Measurements from ENCODE around the gene MORN1.

Gene MORN1

DNA sequence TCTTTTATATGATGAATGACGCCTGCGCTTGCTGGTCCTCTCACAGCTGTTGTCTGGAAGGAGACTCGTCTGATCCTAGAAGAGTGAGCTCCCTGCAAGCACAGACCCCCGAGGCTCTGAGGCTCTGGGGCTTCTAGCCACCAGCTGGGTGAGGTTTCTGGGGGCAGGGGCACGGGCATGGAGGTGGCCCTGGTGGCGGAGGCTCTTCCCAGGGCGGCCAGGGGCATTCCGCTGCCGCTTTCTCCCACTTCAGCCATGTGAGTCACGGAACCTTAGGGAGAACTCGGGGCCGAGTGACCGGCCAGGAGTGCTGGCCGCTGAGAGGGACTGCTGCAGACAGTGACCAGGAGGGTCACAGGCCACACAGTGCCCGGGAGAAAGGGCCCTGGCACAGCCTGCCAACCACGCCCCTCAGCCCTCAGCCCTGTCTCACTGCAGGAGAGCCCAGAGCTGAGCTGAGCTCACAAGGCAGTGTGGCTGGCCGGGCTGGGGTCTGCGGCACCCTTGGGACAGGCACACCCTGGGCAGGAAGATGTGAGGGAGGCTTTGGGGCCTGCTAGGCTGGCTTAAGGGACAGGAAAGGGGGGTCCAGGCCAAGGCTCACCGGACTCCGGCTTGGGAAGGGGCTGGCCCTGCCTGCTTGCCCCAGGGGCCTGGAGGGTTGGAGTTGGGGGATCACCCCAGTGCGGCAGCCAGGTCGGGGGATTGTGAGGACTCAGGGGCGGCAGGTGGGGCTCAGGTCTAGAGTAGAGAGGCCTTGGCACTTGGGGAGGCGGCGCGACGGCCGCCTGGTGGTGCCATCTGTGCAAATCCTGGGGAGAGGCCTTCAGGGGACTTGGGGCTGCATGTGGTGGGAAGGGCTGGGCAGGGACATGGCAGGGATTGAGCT is 35.7 kb downstream of the MORN1 start:
- H3K4me3 ChIP-seq (replicated peaks; ENCODE audit: low read depth, low read length): no peak overlapping the region
- no peak for DNase-seq (ENCODE audit: low read depth)
- TF ChIP-seq, protein P1, sequence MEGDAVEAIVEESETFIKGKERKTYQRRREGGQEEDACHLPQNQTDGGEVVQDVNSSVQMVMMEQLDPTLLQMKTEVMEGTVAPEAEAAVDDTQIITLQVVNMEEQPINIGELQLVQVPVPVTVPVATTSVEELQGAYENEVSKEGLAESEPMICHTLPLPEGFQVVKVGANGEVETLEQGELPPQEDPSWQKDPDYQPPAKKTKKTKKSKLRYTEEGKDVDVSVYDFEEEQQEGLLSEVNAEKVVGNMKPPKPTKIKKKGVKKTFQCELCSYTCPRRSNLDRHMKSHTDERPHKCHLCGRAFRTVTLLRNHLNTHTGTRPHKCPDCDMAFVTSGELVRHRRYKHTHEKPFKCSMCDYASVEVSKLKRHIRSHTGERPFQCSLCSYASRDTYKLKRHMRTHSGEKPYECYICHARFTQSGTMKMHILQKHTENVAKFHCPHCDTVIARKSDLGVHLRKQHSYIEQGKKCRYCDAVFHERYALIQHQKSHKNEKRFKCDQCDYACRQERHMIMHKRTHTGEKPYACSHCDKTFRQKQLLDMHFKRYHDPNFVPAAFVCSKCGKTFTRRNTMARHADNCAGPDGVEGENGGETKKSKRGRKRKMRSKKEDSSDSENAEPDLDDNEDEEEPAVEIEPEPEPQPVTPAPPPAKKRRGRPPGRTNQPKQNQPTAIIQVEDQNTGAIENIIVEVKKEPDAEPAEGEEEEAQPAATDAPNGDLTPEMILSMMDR (IDR thresholded peaks at IDR 0.05; ENCODE audit: low read length, missing control alignments): no peak

DNA sequence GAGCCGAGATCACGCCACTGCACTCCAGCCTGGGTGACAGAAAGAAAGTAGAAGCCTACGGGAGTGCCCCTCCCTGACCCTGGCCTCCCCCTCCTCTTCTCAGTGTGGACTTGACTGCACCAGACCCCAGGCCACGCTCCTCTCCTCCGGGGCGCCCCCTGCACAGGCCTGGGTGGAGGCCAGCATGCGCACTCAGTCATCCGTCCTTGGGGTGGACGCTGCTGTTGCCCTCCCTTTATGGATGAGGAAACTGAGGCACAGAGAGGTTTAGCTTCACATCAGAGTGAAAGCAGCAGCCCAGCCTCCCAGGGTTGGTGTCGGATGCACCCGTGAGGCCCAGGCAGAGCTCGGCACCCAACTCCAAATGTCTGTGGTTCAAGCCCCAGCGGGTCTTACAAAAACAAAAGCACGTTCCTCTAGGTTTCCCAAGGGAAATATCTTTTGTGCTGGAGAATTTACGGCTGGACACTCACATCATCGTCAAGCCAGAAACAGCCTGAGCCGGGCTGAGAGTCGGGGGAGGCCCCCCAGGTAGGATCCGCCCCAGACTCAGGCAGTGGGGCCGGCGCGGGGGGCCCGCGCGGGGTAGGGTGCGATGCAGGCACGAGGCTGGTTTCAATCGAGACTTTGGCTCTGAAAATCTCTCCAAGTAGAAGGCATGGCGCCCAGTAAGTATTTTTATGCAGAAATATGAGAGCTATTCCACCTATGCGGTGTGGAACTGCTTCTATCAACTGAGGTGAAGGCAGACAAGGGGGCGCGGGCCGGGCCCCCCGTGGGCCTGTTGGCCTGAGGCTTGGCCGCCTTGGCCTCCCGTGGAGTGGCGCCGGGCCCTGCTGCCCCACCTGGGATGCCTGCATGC is 36.6 kb downstream of the MORN1 start:
- TF ChIP-seq, protein P1 (IDR thresholded peaks at IDR 0.05; ENCODE audit: low read length, missing control alignments): no peak
- H3K4me3 ChIP-seq (replicated peaks; ENCODE audit: low read depth, low read length): no peak overlapping the region
- DNase-seq (ENCODE audit: low read depth): no peak

DNA sequence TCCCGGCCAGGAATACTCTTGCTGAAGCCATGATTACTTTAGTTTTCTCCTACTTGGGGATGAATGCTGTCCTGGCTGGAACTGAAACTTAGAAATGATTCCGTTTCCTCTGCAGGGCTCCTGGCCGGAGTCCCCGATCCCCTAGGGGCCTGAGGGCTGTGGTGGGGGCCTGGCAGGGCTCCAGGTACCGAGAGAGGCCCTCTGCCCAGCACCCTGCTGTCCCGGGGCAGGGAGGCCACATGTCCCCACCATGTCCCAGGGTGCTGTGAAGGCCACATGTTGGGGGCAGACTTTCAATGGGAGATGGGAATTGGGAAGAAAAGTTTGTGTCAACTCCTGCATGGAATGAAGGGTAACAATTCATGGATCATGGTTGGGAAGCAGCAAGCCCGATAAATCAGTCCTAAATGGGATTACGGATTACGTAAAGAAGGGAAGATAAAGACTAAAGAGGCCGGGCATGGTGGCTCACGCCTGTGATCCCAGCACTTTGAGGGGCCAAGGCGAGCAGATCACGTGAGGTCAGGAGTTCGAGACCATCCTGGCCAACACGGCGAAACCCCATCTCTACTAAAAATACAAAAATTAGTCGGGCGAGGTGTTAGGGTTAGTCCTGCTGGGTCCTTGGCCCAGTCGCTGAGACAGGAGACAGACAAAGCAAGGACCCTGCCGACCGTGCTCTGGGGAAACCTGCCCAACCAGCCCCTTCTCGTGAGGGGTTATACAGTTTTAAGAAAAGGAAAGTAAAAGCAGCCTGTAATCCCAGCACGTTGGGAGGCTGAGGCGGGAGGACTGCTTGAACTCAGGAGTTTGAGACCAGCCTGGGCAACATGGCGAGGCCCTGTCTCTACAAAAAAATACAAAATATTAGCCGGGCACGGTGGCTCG is 37.6 kb downstream of the MORN1 start:
- H3K4me3 ChIP-seq (replicated peaks; ENCODE audit: low read depth, low read length): no peak overlapping the region
- no peak for DNase-seq (ENCODE audit: low read depth)
- TF ChIP-seq, protein P1 (IDR thresholded peaks at IDR 0.05; ENCODE audit: low read length, missing control alignments): no peak

DNA sequence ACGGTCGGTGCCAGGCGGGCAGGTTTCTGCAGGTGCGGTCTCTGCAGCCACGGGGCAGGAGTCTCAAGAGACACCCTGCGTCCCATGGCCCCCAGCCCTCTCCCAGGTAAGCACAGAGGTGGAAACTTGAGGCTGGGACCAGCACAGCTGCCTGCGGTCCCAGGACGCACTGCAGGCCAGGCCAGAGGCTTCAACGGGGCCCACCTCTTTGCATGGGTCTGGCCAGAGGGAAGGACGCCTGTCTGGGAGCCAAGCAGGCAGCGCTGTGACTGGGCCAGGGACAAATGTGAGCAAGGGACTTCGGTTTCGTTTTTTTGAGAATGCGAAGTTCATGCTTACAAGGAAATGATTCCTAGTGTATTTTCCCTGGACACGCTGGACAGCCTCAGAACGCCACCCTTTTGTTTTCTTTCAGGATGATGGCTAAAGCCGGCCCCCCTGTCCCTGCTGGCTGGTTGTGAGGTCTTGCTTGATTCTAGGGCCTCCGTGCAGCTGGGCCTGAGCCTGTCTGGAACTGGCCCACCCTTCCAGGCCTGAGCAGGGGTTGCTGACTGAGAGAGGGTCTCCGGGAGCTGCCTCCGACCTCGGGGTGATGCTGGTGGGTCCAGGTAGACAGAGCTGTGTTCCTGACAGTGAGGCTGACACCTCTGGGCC is 38.3 kb downstream of the MORN1 start:
- DNase-seq (ENCODE audit: low read depth): no peak
- H3K4me3 ChIP-seq (replicated peaks; ENCODE audit: low read depth, low read length): no peak overlapping the region
- TF ChIP-seq, protein P1 (IDR thresholded peaks at IDR 0.05; ENCODE audit: low read length, missing control alignments): no peak

DNA sequence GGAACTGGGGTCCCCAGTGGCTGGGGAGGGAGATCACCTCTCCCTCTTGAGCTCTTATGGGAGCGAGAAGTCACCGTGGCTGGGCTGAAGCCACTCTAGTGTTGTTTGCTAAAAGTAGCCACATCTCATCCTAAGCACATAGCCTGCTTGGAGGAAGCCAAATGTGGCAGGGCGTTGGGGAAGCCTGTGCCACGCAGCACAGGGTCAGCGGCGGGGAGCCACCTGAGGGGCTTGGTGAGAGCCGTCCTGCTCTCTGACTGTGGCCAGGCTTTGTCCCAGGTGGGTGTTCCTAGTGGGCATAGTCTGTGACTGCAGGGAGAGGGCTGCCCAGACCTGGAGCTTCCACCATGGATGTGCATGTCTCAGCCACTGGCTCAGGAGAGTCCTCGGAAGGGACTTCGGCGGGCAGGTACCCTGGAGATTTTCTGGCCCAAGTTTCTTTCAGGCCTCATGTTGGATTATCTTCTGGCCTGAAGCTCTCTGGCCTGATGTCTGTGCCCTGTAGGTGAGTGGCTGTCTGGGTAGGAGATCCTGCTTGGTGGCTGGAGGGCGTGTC is 38.9 kb downstream of the MORN1 start:
- no peak for DNase-seq (ENCODE audit: low read depth)
- no peak overlapping the region for H3K4me3 ChIP-seq (replicated peaks; ENCODE audit: low read depth, low read length)
- TF ChIP-seq, protein P1 (IDR thresholded peaks at IDR 0.05; ENCODE audit: low read length, missing control alignments): no peak

DNA sequence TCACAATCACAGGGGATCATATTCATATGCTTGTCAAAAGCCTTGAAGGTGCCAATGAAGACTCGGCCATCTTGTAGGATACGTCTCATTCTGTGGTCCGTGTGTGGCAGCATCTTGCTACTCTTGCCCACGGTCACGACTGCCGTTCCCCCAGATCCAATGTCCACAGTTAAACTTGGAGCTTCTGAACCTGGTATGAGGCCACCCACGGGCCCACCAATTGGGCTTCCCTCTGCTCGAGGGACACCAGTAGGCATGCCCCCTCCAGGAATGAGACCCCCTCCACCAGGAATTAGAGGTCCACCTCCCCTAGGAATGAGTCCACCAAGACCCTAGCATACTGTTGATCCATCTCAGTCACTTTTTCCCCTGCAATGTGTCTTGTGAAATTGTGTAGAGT is 39.6 kb downstream of the MORN1 start:
- TF ChIP-seq, protein P1 (IDR thresholded peaks at IDR 0.05; ENCODE audit: low read length, missing control alignments): no peak
- no peak for DNase-seq (ENCODE audit: low read depth)
- H3K4me3 ChIP-seq (replicated peaks; ENCODE audit: low read depth, low read length): no peak overlapping the region
